Measurements from ENCODE around the gene SLC29A3.

- TF ChIP-seq POLR2A (IDR thresholded peaks at IDR 0.05) (no peak), CTCF (IDR thresholded peaks at IDR 0.05) (no peak), POLR2AphosphoS5 (IDR thresholded peaks at IDR 0.05) (no peak)
These were observed 2.8 kb upstream of the SLC29A3 start for GRCh38 chr10:71316056-71316785.
